Esophagus muscularis mucosa (tissue), 4 donors: Measurements from ENCODE around the gene PDE4D. TPM values are rescaled to one million over a fixed set of nuclear protein-coding genes. Genes with fewer than 3 reads are reported as not detected.

Source experiments
- DNase-seq: peaks from one replicate; pipeline ENCODE4 v3.0.0-alpha.2; 2017; ENCODE audit errors: extremely low spot score
- H3K27ac ChIP-seq, 4 donors: fragments of 200-600 bp; sonication (generic); replicated peaks in 1 of 4; 1 replicate in 3 of 4; 2 replicates in 1 of 4; pipeline ENCODE4 v1.5.1; 2016 to 2019; ENCODE audit warnings: mild to moderate bottlenecking in 1 of 4
- H3K27me3 ChIP-seq, 4 donors: fragments of 200-600 bp; sonication (generic); one replicate each; pipeline versions ENCODE4 v1.5.1 to v1.6.0; 2016 to 2019
- H3K36me3 ChIP-seq, 4 donors: fragments of 200-600 bp; sonication (generic); one replicate each; pipeline ENCODE4 v1.5.1; 2016 to 2019
- H3K4me1 ChIP-seq, 4 donors: fragments of 200-600 bp; sonication (generic); one replicate each; pipeline ENCODE4 v1.5.1; 2016 to 2019
- H3K4me3 ChIP-seq, 4 donors: fragments of 200-600 bp; sonication (generic); 1 replicate in 2 of 4; 2 replicates in 2 of 4; pipeline ENCODE4 v1.5.1; 2016 to 2019; ENCODE audit warnings: mild to moderate bottlenecking in 4 of 4, moderate library complexity in 1 of 4
- H3K9me3 ChIP-seq, 4 donors: fragments of 200-600 bp; sonication (generic); 1 replicate in 3 of 4; 2 replicates in 1 of 4; pipeline ENCODE4 v1.5.1; 2016 to 2019
- CTCF ChIP-seq, 3 experiments: fragments of 200-600 bp in 2 of 3; fragments of 450-650 bp in 1 of 3; sonication (generic) in 2 of 3; IDR thresholded peaks; one replicate each; pipeline ENCODE4 v1.5.1; 2017 to 2019; ENCODE audit warnings: antibody characterized with exemption in 3 of 3, mild to moderate bottlenecking in 2 of 3, moderate library complexity in 1 of 3
- EP300 ChIP-seq: sonication (generic); formaldehyde crosslinking; IDR thresholded peaks from one replicate; pipeline ENCODE4 v1.6.1; 2017; ENCODE audit warnings: antibody characterized with exemption
- POLR2A ChIP-seq: fragments of 450-650 bp; IDR thresholded peaks from one replicate; pipeline ENCODE4 v1.6.1; 2017; ENCODE audit warnings: antibody characterized with exemption, moderate library complexity, mild to moderate bottlenecking, low read depth
- POLR2AphosphoS5 ChIP-seq, 2 donors: sonication (generic); formaldehyde crosslinking; IDR thresholded peaks; one replicate each; pipeline ENCODE4 v1.6.1; 2017; ENCODE audit warnings: antibody characterized with exemption in 2 of 2
- WGBS: methylation state at CpG from one replicate; pipeline ENCODE4 v1.1.5; 2018; 5-methylcytosine and 5-hydroxymethylcytosine counted together
- intact Hi-C: fragments of 100-400 bp; cut with DNase I; formaldehyde crosslinking; loops from one replicate; pipeline ENCODE4 v1.15.1; 2023
- total RNA-seq, 4 donors: library from RNA; depleted of rRNA; stranded (reverse); fragments of >200 nt; gene quantifications; one replicate each; pipeline versions ENCODE4 v1.1.0 to v1.2.1, GENCODE V29; 2016

The PDE4D gene
- total RNA-seq, 4 donors from 2014 or later, result 39.2 to 87.0 (median 50.2) TPM

DNA sequence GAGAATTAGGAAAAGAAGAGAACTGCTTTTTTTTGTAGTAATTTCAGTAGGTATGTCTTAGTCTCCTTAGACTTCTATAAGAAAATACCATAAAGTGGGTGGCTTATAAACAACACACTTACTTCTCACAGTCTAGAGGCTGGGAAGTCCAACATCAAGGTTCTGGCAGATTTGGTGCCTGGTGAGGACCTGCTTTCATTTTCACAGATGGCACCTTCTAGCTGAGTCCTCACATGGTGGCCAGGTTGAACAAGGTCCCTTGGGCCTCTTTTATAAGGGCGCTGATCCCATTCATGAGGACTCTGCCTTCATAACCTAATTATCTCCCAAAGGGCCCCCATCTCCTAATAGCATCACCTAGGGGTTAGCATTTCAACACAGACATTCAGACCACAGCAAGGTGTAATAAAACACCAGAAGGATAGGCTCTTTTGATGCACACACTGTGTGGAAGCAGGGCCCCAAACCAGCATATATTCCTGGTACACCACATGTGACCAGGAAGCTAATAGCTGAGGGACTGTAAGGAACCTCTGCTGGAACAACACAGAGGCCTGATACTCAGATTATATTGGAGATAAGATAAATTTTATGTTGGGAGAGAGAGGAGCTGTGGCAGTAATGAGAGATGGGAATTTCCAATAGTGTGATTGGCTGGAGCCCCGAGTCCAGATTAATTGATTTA lies 925.8 kb downstream of the PDE4D start:
- no peak overlapping the region for H3K4me3 ChIP-seq
- WGBS, result 94% methylated on average over 1 of the region's 2 CpGs
- TF ChIP-seq CTCF (IDR thresholded peaks at IDR 0.05), result no peak
- TF ChIP-seq EP300, result no peak
- TF ChIP-seq POLR2AphosphoS5 (IDR thresholded peaks at IDR 0.05), result no peak
- no peak for TF ChIP-seq POLR2A
- H3K36me3 ChIP-seq, result peaks cover 0 to 4% (median 0%) of the 10 kb centered on the region in 4 donors
- no peaks in the 10 kb centered on the region for H3K27me3 ChIP-seq
- intact Hi-C loops, result no loop called here
- H3K9me3 ChIP-seq, result no peaks in the 10 kb centered on the region
- no peak for DNase-seq
- no peak overlapping the region for H3K27ac ChIP-seq
- peaks cover 0 to 5% (median 0%) of the 10 kb centered on the region in 4 donors for H3K4me1 ChIP-seq

GRCh38 chr5:58965677-58966414 lies 927.7 kb downstream of the PDE4D start:
- no peaks in the 10 kb centered on the region for H3K4me1 ChIP-seq
- H3K36me3 ChIP-seq, result no peaks in the 10 kb centered on the region
- 89% methylated on average over 9 of the region's 9 CpGs for WGBS
- intact Hi-C loops, result no loop called here
- no peaks in the 10 kb centered on the region for H3K27me3 ChIP-seq
- no peak for TF ChIP-seq CTCF (IDR thresholded peaks at IDR 0.05)
- no peak for TF ChIP-seq POLR2AphosphoS5 (IDR thresholded peaks at IDR 0.05)
- no peak for TF ChIP-seq EP300
- no peak for TF ChIP-seq POLR2A
- no peak for DNase-seq
- H3K4me3 ChIP-seq, result no peak overlapping the region
- no peak overlapping the region for H3K27ac ChIP-seq
- no peaks in the 10 kb centered on the region for H3K9me3 ChIP-seq

- intact Hi-C loops, result no loop called here
- TF ChIP-seq POLR2AphosphoS5 (IDR thresholded peaks at IDR 0.05) (no peak), EP300 (no peak), POLR2A (no peak), CTCF (IDR thresholded peaks at IDR 0.05) (no peak)
- WGBS, result 93% methylated on average over 1 of the region's 1 CpG
- Histone ChIP-seq H3K4me3 (no peak overlapping the region), H3K9me3 (no peaks in the 10 kb centered on the region), H3K27me3 (no peaks in the 10 kb centered on the region), H3K36me3 (no peaks in the 10 kb centered on the region), H3K4me1 (no peaks in the 10 kb centered on the region), H3K27ac (no peak overlapping the region)
- DNase-seq, result no peak
These were observed 929.7 kb downstream of the PDE4D start for GRCh38 chr5:58963821-58964220.

DNA sequence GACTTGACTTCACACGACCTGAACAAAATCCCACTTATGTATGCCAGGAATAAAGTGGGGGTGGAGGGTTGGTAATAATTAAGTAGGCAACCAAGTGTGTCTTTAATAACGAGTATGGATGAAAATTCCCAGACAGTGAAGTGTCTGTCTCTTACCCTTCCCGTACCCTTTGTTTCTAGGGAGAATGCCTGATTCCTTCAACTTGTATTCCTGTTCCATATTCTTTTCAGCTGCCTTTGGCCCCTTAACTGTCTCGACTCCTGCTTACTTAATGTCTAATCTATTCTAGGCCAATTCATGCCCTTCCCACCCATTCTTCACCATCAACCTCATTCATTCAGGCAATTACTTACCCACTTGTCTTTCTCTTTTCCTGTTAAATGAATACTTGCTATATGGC lies 930.2 kb downstream of the PDE4D start:
- WGBS, result 61% methylated on average over 4 of the region's 4 CpGs
- Histone ChIP-seq H3K36me3 (no peaks in the 10 kb centered on the region), H3K9me3 (no peaks in the 10 kb centered on the region), H3K4me3 (no peak overlapping the region), H3K27me3 (no peaks in the 10 kb centered on the region), H3K27ac (no peak overlapping the region), H3K4me1 (no peaks in the 10 kb centered on the region)
- TF ChIP-seq EP300 (no peak), CTCF (IDR thresholded peaks at IDR 0.05) (no peak), POLR2A (no peak), POLR2AphosphoS5 (IDR thresholded peaks at IDR 0.05) (no peak)
- DNase-seq, result no peak
- intact Hi-C loops, result no loop called here
